Karpas-422 (cell line): ENCODE results near the gene PSTPIP2. TPM values are rescaled to one million over a fixed set of nuclear protein-coding genes. Genes with fewer than 3 reads are reported as not detected.

Experiments
- DNase-seq: peaks from one replicate; pipeline ENCODE4 v3.0.0-alpha.2; 2015
- H2AFZ ChIP-seq: fragments of 200-600 bp; sonication (generic); 2 replicates; pipeline ENCODE4 v1.6.1; 2014; ENCODE audit warnings: antibody characterized with exemption, low read length, mixed read lengths
- H3K27ac ChIP-seq: fragments of 200-600 bp; sonication (generic); 2 replicates; pipeline ENCODE4 v1.5.1; 2014; ENCODE audit warnings: mild to moderate bottlenecking, low read length, moderate library complexity
- H3K27me3 ChIP-seq: fragments of 200-600 bp; sonication (generic); 2 replicates; pipeline ENCODE4 v1.6.1; 2014; ENCODE audit warnings: low read length, mixed read lengths
- H3K36me3 ChIP-seq: fragments of 200-600 bp; sonication (generic); 2 replicates; pipeline ENCODE4 v1.6.1; 2014; ENCODE audit warnings: low read length, mixed read lengths; ENCODE audit not compliant: insufficient read depth
- H3K4me1 ChIP-seq: fragments of 200-600 bp; sonication (generic); 2 replicates; pipeline ENCODE4 v1.6.1; 2014; ENCODE audit warnings: mild to moderate bottlenecking, low read length, mixed read lengths
- H3K4me2 ChIP-seq: fragments of 200-600 bp; sonication (generic); 2 replicates; pipeline ENCODE4 v1.6.1; 2014; ENCODE audit warnings: low read length, low read depth, mild to moderate bottlenecking; ENCODE audit not compliant: poor library complexity, severe bottlenecking
- H3K4me3 ChIP-seq: fragments of 200-600 bp; sonication (generic); 2 replicates; pipeline ENCODE4 v1.5.1; 2014; ENCODE audit warnings: mild to moderate bottlenecking, antibody characterized with exemption, low read length, mixed read lengths
- H3K79me2 ChIP-seq: fragments of 200-600 bp; sonication (generic); 2 replicates; pipeline ENCODE4 v1.6.1; 2014; ENCODE audit warnings: mild to moderate bottlenecking, low read length, mixed read lengths
- H3K9ac ChIP-seq: fragments of 200-600 bp; sonication (generic); 2 replicates; pipeline ENCODE4 v1.6.0; 2014; ENCODE audit warnings: low read length
- H3K9me2 ChIP-seq: fragments of 200-600 bp; sonication (generic), shearing (Covaris generic); replicated peaks from 2 replicates; pipeline ENCODE4 v1.6.0; 2014; ENCODE audit warnings: mild to moderate bottlenecking, low read length, moderate library complexity; ENCODE audit not compliant: insufficient read depth
- H3K9me3 ChIP-seq: fragments of 300-700, 200-600 bp; sonication (generic); 2 replicates; pipeline ENCODE4 v1.6.1; 2014; ENCODE audit warnings: low read length, mixed read lengths
- H4K20me1 ChIP-seq: fragments of 200-600 bp; sonication (generic); 2 replicates; pipeline ENCODE4 v1.6.1; 2014; ENCODE audit warnings: mild to moderate bottlenecking, antibody characterized with exemption, low read length, low read depth; ENCODE audit not compliant: insufficient read depth
- total RNA-seq: library from RNA; depleted of rRNA; stranded (reverse); fragments of >200 nt; shearing (Covaris generic); gene quantifications from 2 replicates; pipeline ENCODE4 v1.2.3, GENCODE V29; 2014; ENCODE audit warnings: low replicate concordance

PSTPIP2 gene
- total RNA-seq, 1 experiment from 2014 or later = not detected

DNA sequence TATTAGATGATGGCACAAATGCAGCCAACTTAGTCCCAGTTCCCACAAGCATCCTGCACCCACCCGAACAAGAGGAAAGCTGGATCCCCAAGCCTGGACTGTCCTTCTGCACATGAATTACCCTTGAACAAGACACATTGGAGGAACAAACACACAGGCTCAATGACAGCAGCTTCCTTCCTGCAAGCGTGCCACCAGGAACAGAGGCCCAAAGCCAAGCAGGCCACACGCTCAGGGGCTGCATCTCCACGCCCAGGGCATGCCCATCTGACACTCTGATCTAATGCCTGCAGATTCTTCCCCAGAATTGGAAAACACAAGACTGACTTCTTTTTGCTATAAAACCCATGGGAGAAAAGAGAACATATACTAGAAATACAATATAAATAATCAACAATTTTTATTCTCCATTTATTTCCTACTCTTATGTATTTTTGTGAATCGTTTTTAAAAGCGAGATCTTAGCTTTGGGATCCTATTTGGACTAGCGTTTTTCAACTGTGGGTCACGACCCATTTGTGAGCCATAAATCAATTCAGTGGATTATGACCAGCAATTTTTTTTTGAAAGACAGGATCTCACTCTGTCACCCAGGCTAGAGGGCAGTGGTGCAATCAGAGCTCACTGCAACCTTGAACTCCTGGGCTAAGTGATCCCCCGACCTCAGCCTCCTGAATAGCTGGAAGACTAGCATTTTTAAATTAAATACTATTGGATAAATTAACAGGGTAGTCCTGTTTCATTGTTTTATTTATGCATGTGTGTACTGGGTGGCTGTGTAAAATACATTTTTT lies 34.4 kb downstream of the PSTPIP2 start:
- Histone ChIP-seq H3K27ac (no peak overlapping the region), H3K36me3 (no peaks in the 10 kb centered on the region), H3K4me2 (no peak overlapping the region), H3K4me3 (no peak overlapping the region), H3K9me2 (no peaks in the 10 kb centered on the region), H3K9ac (no peak overlapping the region), H2AFZ (no peak overlapping the region), H4K20me1 (no peaks in the 10 kb centered on the region), H3K27me3 (no peaks in the 10 kb centered on the region), H3K79me2 (no peaks in the 10 kb centered on the region), H3K9me3 (no peaks in the 10 kb centered on the region), H3K4me1 (no peaks in the 10 kb centered on the region)
- no peak for DNase-seq

DNA sequence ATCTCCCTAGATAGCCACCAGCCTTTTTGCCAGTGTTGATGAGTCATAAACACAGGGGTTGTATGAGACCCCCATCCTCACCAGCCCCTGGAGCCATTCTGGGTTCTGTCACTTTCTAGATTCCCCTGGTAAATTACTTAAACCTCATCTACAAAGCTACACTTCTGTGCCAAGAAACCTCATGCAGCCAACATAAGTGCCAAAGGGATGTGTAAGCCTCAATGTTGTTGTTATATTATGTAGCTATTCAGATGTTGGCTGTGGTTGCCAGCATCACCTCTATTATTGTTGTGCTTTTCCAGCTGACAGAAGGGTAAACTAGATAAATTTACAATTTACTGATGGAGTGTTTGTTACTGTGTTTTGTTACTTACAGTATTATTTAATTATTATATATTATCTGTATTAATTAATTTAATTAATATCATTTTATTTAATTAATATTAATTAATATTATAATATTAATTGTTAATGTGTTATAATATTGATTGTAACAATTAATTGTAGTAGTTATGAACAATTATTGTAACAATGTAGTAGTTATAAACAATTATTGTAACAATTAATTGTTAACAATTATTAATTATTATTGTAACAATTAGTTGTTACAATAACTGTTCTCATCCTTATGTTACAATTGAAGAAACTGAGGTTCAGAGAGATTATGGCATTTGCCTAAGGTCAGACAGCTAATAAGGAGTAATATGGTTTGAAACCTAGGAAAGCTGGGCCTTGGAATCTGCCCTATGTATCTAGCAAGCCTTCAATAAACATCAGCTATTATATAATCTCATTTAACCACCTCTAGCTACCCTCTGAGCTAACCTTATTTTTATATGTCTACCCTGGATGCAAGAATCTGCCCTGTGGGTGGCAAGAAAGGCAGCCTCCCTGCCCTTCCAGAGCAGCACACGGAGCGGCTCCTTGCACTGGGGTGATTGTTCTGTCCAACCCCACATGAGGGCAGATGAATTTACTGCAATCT lies 36.1 kb downstream of the PSTPIP2 start:
- no peak overlapping the region for H3K27ac ChIP-seq
- no peaks in the 10 kb centered on the region for H3K79me2 ChIP-seq
- no peaks in the 10 kb centered on the region for H3K9me2 ChIP-seq
- H3K27me3 ChIP-seq = no peaks in the 10 kb centered on the region
- no peak overlapping the region for H3K4me2 ChIP-seq
- H2AFZ ChIP-seq = no peak overlapping the region
- H4K20me1 ChIP-seq = no peaks in the 10 kb centered on the region
- H3K9me3 ChIP-seq = no peaks in the 10 kb centered on the region
- DNase-seq = no peak
- H3K36me3 ChIP-seq = no peaks in the 10 kb centered on the region
- H3K4me3 ChIP-seq = no peak overlapping the region
- no peaks in the 10 kb centered on the region for H3K4me1 ChIP-seq
- no peak overlapping the region for H3K9ac ChIP-seq

DNA sequence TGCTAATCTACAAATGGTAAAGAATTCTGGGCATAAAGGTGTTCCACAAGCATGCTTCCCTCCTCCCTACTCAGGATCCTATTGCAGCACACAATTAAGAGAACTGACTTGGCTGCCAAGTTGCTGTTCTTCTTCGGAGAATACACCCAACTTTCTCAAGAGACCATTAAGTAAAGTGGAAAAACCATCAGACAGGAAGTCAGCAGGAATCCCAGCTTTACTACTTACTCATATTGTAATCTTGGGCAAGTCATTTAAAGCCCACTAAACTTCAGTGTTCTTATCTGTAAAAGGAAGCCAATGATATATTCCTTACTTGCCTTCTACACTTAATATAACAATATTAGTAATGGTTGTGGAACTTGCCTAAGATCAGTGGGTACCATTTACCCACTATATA lies 37.8 kb downstream of the PSTPIP2 start:
- no peak for DNase-seq
- no peaks in the 10 kb centered on the region for H3K36me3 ChIP-seq
- H3K9me2 ChIP-seq = no peaks in the 10 kb centered on the region
- H3K9ac ChIP-seq = no peak overlapping the region
- H3K4me1 ChIP-seq = no peaks in the 10 kb centered on the region
- no peak overlapping the region for H3K4me2 ChIP-seq
- H3K79me2 ChIP-seq = no peaks in the 10 kb centered on the region
- H4K20me1 ChIP-seq = no peaks in the 10 kb centered on the region
- H3K27me3 ChIP-seq = no peaks in the 10 kb centered on the region
- H3K4me3 ChIP-seq = no peak overlapping the region
- H3K27ac ChIP-seq = no peak overlapping the region
- H2AFZ ChIP-seq = no peak overlapping the region
- no peaks in the 10 kb centered on the region for H3K9me3 ChIP-seq

- no peak overlapping the region for H3K9ac ChIP-seq
- no peaks in the 10 kb centered on the region for H4K20me1 ChIP-seq
- H3K79me2 ChIP-seq = no peaks in the 10 kb centered on the region
- H3K27me3 ChIP-seq = no peaks in the 10 kb centered on the region
- H3K9me2 ChIP-seq = no peaks in the 10 kb centered on the region
- no peak overlapping the region for H2AFZ ChIP-seq
- no peaks in the 10 kb centered on the region for H3K36me3 ChIP-seq
- no peak overlapping the region for H3K4me3 ChIP-seq
- H3K27ac ChIP-seq = no peak overlapping the region
- DNase-seq = no peak
- no peak overlapping the region for H3K4me2 ChIP-seq
- no peaks in the 10 kb centered on the region for H3K9me3 ChIP-seq
- peaks cover 5% of the 10 kb centered on the region for H3K4me1 ChIP-seq
Measured at GRCh38 chr18:46031741-46032140, 40.3 kb downstream of the PSTPIP2 start.

GRCh38 chr18:46028536-46028891 lies 43.5 kb downstream of the PSTPIP2 start:
- peak overlapping the region; percentile 37; the same call in 1 of the 2 replicates for H2AFZ ChIP-seq
- no peak overlapping the region for H3K27ac ChIP-seq
- no peaks in the 10 kb centered on the region for H3K9me3 ChIP-seq
- no peaks in the 10 kb centered on the region for H3K27me3 ChIP-seq
- peak overlapping the region; percentile 65 for H3K4me2 ChIP-seq
- DNase-seq = no peak
- no peak overlapping the region; the same call in 1 of the 2 replicates for H3K9ac ChIP-seq
- H3K36me3 ChIP-seq = no peaks in the 10 kb centered on the region
- no peaks in the 10 kb centered on the region for H3K9me2 ChIP-seq
- H3K4me1 ChIP-seq = peaks cover 5% of the 10 kb centered on the region
- peak overlapping the region; percentile 40; the same call in 1 of the 2 replicates for H3K4me3 ChIP-seq
- H3K79me2 ChIP-seq = no peaks in the 10 kb centered on the region
- H4K20me1 ChIP-seq = no peaks in the 10 kb centered on the region

GRCh38 chr18:46019936-46020335 lies 52.1 kb downstream of the PSTPIP2 start:
- Histone ChIP-seq H3K4me2 (no peak overlapping the region), H4K20me1 (no peaks in the 10 kb centered on the region), H3K27me3 (no peaks in the 10 kb centered on the region), H3K9me2 (no peaks in the 10 kb centered on the region), H3K79me2 (no peaks in the 10 kb centered on the region), H3K36me3 (no peaks in the 10 kb centered on the region), H3K9ac (no peak overlapping the region), H3K4me3 (no peak overlapping the region), H3K27ac (no peak overlapping the region), H2AFZ (no peak overlapping the region), H3K9me3 (no peaks in the 10 kb centered on the region), H3K4me1 (no peaks in the 10 kb centered on the region)
- DNase-seq = no peak

DNA sequence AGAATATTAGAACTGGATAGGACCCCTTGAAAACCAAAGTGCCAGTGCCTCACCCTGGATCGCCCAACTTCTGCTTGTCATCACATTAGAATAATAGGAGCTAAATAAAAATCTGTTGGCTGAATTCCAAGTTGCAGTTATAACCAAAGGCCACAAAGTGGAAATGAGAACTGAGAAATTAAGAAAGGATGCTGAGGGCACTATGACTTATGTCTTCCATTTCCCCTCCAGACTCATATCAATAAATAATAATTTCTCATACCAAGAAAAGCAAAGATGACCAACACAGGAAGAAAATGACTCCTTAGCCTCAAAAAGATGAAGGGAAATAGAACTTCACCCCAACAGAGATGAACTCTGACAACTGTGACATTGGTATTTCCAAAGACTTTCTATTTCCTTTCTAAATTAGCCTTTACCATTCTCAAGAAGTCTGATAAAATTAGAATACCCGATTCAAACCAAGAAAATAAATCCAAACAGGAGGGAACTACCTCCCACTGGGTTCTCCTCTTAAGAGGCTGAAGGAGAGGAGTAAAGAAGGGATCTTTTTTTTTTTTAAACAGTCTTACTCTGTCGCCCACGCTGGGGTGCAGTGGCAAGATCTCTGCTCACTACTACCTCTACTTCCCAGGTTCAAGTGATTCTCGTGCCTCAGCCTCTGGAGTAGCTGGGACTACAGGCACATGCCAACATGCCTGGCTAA lies 58.4 kb downstream of the PSTPIP2 start:
- no peaks in the 10 kb centered on the region for H4K20me1 ChIP-seq
- no peak overlapping the region for H2AFZ ChIP-seq
- no peak overlapping the region for H3K4me3 ChIP-seq
- H3K9me3 ChIP-seq = no peaks in the 10 kb centered on the region
- no peak overlapping the region for H3K9ac ChIP-seq
- no peaks in the 10 kb centered on the region for H3K27me3 ChIP-seq
- no peaks in the 10 kb centered on the region for H3K9me2 ChIP-seq
- peaks cover 19% of the 10 kb centered on the region for H3K4me1 ChIP-seq
- H3K27ac ChIP-seq = no peak overlapping the region
- peak; percentile 77 for DNase-seq
- no peak overlapping the region for H3K4me2 ChIP-seq
- no peaks in the 10 kb centered on the region for H3K36me3 ChIP-seq
- no peaks in the 10 kb centered on the region for H3K79me2 ChIP-seq

DNA sequence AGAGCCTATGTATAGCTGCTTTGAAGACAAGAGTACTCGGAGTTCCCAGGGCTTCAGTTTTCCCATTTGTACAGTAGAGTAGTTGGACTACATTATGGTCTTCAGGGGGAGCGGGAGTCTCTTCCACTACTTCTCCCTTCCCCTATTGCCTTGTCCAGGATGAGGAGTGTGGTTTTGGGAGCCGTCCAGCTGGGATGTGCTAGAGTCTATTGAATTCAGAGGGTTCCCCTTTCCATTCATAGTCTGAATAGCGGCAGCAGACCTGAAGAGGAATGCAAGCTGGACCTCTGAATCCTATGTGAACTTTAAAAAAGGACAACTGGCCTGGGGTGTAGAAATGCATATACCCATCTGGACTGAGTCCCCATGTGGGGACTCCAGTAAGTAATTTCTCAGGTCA lies 61.4 kb downstream of the PSTPIP2 start:
- H3K79me2 ChIP-seq = no peaks in the 10 kb centered on the region
- no peaks in the 10 kb centered on the region for H3K9me3 ChIP-seq
- no peaks in the 10 kb centered on the region for H3K36me3 ChIP-seq
- H3K27me3 ChIP-seq = no peaks in the 10 kb centered on the region
- H3K4me1 ChIP-seq = peaks cover 19% of the 10 kb centered on the region
- H3K27ac ChIP-seq = no peak overlapping the region
- no peak overlapping the region for H3K4me3 ChIP-seq
- no peaks in the 10 kb centered on the region for H3K9me2 ChIP-seq
- no peak overlapping the region for H2AFZ ChIP-seq
- H4K20me1 ChIP-seq = no peaks in the 10 kb centered on the region
- no peak overlapping the region for H3K9ac ChIP-seq
- no peak for DNase-seq
- no peak overlapping the region for H3K4me2 ChIP-seq
